Measurements from ENCODE around the gene GRAP.

DNA sequence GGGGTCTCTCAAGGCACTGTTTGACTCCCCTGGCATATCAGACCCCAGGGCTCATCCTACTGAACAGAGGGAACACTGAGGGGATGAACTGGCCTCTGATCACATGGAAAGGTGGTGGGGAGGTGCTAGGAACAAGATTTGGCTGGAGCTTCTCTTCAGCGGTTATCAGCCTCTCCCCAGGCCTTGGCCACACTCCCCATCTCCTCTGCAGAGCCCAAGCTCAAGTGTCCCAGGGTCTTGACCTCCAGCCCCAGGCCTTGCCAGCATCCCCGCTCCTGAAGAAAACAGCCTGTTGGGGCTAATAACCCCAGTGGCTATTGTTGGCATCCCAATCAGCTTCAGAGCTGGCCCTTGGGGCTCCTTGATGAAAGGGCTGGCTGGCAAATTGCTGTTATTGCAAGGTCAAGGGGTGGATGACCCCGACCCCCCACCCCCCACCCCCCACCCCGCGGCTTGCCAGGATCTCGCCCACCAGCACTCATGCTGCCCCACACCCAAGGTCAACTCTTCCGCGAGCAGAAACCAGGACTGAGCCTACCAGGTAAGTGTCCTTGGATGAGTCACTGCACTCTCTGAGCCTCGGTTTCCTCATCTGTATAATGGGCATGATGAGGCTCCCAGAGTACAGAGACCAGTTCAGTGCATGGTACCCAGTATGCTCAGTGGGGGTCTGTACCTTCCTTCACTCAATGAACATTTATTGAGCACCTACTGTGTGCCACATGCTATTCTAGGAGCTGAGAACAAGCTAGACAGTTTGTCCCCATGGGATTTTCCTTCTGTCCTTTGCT lies 23.4 kb downstream of the GRAP start:
- TF ChIP-seq, protein P1, sequence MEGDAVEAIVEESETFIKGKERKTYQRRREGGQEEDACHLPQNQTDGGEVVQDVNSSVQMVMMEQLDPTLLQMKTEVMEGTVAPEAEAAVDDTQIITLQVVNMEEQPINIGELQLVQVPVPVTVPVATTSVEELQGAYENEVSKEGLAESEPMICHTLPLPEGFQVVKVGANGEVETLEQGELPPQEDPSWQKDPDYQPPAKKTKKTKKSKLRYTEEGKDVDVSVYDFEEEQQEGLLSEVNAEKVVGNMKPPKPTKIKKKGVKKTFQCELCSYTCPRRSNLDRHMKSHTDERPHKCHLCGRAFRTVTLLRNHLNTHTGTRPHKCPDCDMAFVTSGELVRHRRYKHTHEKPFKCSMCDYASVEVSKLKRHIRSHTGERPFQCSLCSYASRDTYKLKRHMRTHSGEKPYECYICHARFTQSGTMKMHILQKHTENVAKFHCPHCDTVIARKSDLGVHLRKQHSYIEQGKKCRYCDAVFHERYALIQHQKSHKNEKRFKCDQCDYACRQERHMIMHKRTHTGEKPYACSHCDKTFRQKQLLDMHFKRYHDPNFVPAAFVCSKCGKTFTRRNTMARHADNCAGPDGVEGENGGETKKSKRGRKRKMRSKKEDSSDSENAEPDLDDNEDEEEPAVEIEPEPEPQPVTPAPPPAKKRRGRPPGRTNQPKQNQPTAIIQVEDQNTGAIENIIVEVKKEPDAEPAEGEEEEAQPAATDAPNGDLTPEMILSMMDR (IDR thresholded peaks at IDR 0.05; ENCODE audit: low read length) = no peak
- no peak for TF ChIP-seq EZH2 (IDR thresholded peaks at IDR 0.05; ENCODE audit: borderline replicate concordance, low read length)

Measured in OCI-LY1 (cell line).